Adrenal gland (tissue), 12 donors: ENCODE measurements around the gene ALG9. TPM values are rescaled to one million over a fixed set of nuclear protein-coding genes. Genes with fewer than 3 reads are reported as not detected.

ENCODE experiments used
- DNase-seq, 7 donors: peaks; one replicate each; pipeline ENCODE4 v3.0.0-alpha.2; 2019 to 2020
- H3K27ac ChIP-seq, 5 donors: fragments of 200-600 bp; sonication (generic) in 4 of 5; 1 replicate in 3 of 5; 2 replicates in 2 of 5; pipeline versions ENCODE4 v1.5.1 to v1.8.0; 2016 to 2020; ENCODE audit warnings: mild to moderate bottlenecking in 1 of 5
- H3K27me3 ChIP-seq: fragments of 200-600 bp; 2 replicates; pipeline ENCODE4 v1.8.0; 2021
- H3K36me3 ChIP-seq, 2 donors: fragments of 200-600 bp; replicated peaks in 1 of 2; 1 replicate in 1 of 2; 2 replicates in 1 of 2; pipeline versions ENCODE4 v1.5.1 to v1.8.0; 2018 to 2022
- H3K4me1 ChIP-seq, 2 donors: fragments of 200-600 bp; replicated peaks in 1 of 2; 1 replicate in 1 of 2; 2 replicates in 1 of 2; pipeline versions ENCODE4 v1.5.1 to v1.8.0; 2018 to 2021
- H3K4me3 ChIP-seq, 4 donors: fragments of 200-600 bp; sonication (generic) in 3 of 4; one replicate each; pipeline ENCODE4 v1.5.1; 2016 to 2018
- H3K9me3 ChIP-seq, 3 donors: fragments of 200-600 bp; sonication (generic) in 1 of 3; replicated peaks in 1 of 3; 1 replicate in 2 of 3; 2 replicates in 1 of 3; pipeline versions ENCODE4 v1.5.1 to v1.8.0; 2016 to 2021
- POLR2A ChIP-seq, 2 donors: fragments of 450-650 bp; IDR thresholded peaks; one replicate each; pipeline ENCODE4 v1.6.1; 2017; ENCODE audit warnings: antibody characterized with exemption in 2 of 2, mild to moderate bottlenecking in 2 of 2, moderate library complexity in 1 of 2
- WGBS, 4 donors: extraction: QIAGEN DNeasy Blood & Tissue Kit in 2 of 4; methylation state at CpG; one replicate each; pipeline versions ENCODE4 v1.1.5 to v1.1.7; 2013 to 2017; 5-methylcytosine and 5-hydroxymethylcytosine counted together
- intact Hi-C, 2 donors: fragments of 100-400 bp; cut with DNase I; formaldehyde crosslinking; loops; one replicate each; pipeline versions ENCODE4 v1.14.1 to v1.15.0; 2022 to 2023
- polyA plus RNA-seq, 3 donors: library from polyadenylated mRNA; stranded (reverse); fragments of 200-250 nt in 2 of 3; fragments of 350-450 nt in 1 of 3; fragmentation: Illumina TruSeq in 1 of 3; extraction: RNeasy Lipid Tissue Mini Kit (QIAGEN cat#74804) in 1 of 3; gene quantifications; one replicate each; pipeline ENCODE4 v1.2.3, GENCODE V29; 2013 to 2014
- total RNA-seq, 9 donors: library from RNA; depleted of rRNA in 4 of 9; stranded (reverse); fragments of >200 nt in 4 of 9; fragments of 120-200 nt in 1 of 9; fragmentation: NEBNext Ultra II Directional in 1 of 9; extraction: Animal tissue kit (Norgen Biotek cat#: 25700) in 1 of 9; gene quantifications; one replicate each; pipeline versions ENCODE4 v1.1.0 to v1.2.4, GENCODE V29; 2013 to 2023
- TF ChIP-seq, protein P1 (sequence below), 6 experiments: fragments of 450-650 bp in 4 of 6; fragments of 200-600 bp in 2 of 6; sonication (generic) in 1 of 6; IDR thresholded peaks; 1 replicate in 5 of 6; 2 replicates in 1 of 6; pipeline versions ENCODE4 v1.5.1 to v1.8.0; 2016 to 2021; ENCODE audit warnings: antibody characterized with exemption in 6 of 6, mild to moderate bottlenecking in 2 of 6, moderate library complexity in 1 of 6
- donor health status: healthy with polysubstance abuse.
- donor health status: Bipolar disorder and iron deficiency.
- donor health status: DM: yes; HTN: yes; CAD: no.
- donor health status: DM: no; HTN: no; CAD: no.
- donor health status: DM: no; HTN: no; CAD: no.
- donor health status: DM: yes; HTN: yes; CAD: no.

Gene ALG9
- total and polyA plus RNA-seq, 12 donors: 23.6 to 53.6 (median 31.2) TPM

DNA sequence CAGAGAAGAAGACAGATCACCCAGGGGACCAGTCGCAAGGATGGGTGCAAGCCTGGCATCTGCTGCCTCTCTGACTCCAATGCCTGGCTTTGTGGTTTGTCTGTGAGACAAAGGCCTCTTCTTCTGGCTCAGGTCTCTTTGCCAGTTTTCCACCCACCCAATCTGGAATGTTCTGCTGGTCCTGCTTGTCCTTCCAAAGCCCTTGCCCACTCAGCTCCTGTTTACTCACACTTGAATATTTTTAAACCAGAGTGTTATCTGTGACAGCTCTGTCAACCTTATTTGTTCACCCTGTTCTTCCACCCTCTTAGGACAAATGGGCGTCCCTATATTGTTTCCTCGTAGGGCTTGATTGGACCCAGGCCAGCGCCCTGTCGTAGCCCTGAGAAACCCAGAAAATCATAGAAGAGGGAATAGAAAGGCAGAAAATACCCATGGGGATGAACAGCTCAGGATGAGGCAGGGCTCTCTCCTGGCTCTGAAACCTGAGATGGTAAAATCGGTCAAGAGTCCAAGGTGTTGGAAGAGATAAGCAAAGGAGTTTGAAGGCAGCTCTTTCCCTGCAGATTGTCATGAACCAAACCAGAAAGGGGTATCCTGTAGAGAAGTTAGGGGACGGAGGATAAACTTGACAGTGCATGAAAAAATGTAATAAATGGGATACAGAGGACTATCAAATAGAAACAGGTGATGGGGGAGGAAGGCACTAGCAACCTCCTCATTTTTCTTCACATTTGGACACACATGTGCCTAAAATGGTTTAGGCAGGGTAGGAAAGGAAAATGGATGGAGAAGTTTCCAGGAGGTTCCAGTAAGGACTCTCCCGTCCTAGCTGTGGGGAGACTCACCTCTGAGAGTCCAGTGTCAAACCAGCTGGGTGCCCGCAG, 39.5 kb upstream of the ALG9 start:
- intact Hi-C loops: no loop called here
- DNase-seq: no peak

DNA sequence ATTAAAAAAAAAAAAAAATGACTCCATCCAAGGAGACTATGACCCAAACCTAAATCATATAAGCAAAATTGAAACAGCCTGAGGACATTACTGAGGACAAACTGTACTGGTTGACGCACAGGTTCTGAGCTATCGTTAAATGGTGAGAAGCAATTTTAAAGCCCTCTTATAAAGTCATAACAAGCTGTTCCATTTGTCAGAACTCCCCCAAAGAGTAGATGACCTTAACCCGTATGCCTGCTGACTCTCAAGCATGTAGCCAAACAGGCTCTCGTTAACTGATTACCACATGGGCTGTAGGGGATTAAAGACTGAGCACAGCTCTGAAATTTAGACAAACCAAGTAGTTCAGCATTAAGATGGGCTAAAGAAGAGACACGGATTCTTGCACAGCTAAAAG, 38.0 kb upstream of the ALG9 start:
- H3K27ac ChIP-seq: no peak overlapping the region
- DNase-seq: no peak
- no peaks in the 10 kb centered on the region for H3K36me3 ChIP-seq
- 78 to 86% (median 84%) methylated on average over 5 of the region's 5 CpGs for WGBS, 4 donors
- H3K9me3 ChIP-seq: no peaks in the 10 kb centered on the region
- peaks cover 17 to 30% of the 10 kb centered on the region in 2 donors for H3K4me1 ChIP-seq
- intact Hi-C loops: no loop called here
- TF ChIP-seq, protein P1, sequence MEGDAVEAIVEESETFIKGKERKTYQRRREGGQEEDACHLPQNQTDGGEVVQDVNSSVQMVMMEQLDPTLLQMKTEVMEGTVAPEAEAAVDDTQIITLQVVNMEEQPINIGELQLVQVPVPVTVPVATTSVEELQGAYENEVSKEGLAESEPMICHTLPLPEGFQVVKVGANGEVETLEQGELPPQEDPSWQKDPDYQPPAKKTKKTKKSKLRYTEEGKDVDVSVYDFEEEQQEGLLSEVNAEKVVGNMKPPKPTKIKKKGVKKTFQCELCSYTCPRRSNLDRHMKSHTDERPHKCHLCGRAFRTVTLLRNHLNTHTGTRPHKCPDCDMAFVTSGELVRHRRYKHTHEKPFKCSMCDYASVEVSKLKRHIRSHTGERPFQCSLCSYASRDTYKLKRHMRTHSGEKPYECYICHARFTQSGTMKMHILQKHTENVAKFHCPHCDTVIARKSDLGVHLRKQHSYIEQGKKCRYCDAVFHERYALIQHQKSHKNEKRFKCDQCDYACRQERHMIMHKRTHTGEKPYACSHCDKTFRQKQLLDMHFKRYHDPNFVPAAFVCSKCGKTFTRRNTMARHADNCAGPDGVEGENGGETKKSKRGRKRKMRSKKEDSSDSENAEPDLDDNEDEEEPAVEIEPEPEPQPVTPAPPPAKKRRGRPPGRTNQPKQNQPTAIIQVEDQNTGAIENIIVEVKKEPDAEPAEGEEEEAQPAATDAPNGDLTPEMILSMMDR (IDR thresholded peaks at IDR 0.05): no peak
- TF ChIP-seq POLR2A (IDR thresholded peaks at IDR 0.05): no peak
- H3K4me3 ChIP-seq: peak overlapping the region in 1 of 4 donors; percentile 53
- H3K27me3 ChIP-seq: no peaks in the 10 kb centered on the region

More for the DNA sequence above, 39.5 kb upstream of the ALG9 start:
- TF ChIP-seq, protein P1 (IDR thresholded peaks at IDR 0.05): no peak
- TF ChIP-seq POLR2A (IDR thresholded peaks at IDR 0.05): no peak
- Histone ChIP-seq H3K4me1 (peaks cover 17 to 30% of the 10 kb centered on the region in 2 donors), H3K4me3 (peak overlapping the region in 1 of 4 donors; percentile 53), H3K27ac (peak overlapping the region in 4 of 5 donors; percentile 54 to 87 (median 70)), H3K27me3 (no peaks in the 10 kb centered on the region), H3K9me3 (no peaks in the 10 kb centered on the region), H3K36me3 (no peaks in the 10 kb centered on the region)
- WGBS, 4 donors: 77 to 81% (median 79%) methylated on average over 8 to 9 of the region's 9 CpGs

DNA sequence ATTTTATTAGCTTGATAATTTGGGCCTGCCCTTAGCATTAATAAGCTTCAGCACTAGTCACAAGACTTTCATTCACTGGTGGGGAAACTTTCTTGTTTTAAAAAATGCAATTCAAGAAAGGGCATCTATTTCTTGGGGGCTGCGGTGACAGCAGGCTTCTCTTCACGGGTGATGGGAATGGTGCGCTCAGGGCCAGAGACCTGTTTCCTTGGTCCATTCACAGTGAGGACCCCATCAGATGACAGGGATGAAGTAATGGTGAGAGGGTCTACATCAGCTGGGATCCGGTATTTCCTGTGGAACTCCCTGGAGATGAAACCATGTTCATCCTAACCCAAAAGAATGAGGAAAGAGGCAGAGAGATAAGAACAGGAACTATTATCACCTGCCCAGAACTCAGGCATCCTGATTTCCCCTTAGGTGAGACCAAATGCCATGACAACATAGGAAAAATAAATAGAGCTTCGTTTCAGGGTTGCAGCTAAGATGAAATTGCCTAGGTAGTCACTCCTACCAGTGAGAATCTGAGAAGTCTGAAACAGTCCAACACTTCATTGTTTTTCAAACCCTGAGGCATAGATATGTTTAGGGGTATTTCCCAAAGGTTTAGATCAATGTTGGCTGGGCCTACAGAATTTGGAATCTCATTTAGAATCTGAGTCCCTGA, 37.4 kb upstream of the ALG9 start:
- 84 to 89% (median 86%) methylated on average over 5 of the region's 5 CpGs for WGBS, 4 donors
- peaks cover 17 to 26% of the 10 kb centered on the region in 2 donors for H3K4me1 ChIP-seq
- H3K4me3 ChIP-seq: no peak overlapping the region
- intact Hi-C loops: no loop called here
- H3K36me3 ChIP-seq: no peaks in the 10 kb centered on the region
- TF ChIP-seq, protein P1 (IDR thresholded peaks at IDR 0.05): no peak
- TF ChIP-seq POLR2A (IDR thresholded peaks at IDR 0.05): no peak
- H3K27me3 ChIP-seq: no peaks in the 10 kb centered on the region
- no peak for DNase-seq
- H3K9me3 ChIP-seq: no peaks in the 10 kb centered on the region
- H3K27ac ChIP-seq: no peak overlapping the region

- Histone ChIP-seq H3K27me3 (no peaks in the 10 kb centered on the region), H3K9me3 (no peaks in the 10 kb centered on the region), H3K36me3 (no peaks in the 10 kb centered on the region), H3K4me1 (peaks cover 9 to 17% of the 10 kb centered on the region in 2 donors), H3K27ac (no peak overlapping the region), H3K4me3 (no peak overlapping the region)
- 80 to 86% (median 85%) methylated on average over 1 of the region's 1 CpG for WGBS, 4 donors
- no peak for TF ChIP-seq POLR2A (IDR thresholded peaks at IDR 0.05)
- TF ChIP-seq, protein P1 (IDR thresholded peaks at IDR 0.05): no peak
- no peak for DNase-seq
- intact Hi-C loops: no loop called here
Observed at GRCh38 chr11:111906680-111907079, 35.3 kb upstream of the ALG9 start.
